ENCODE data around the gene SPPL2B. TPM values are rescaled to one million over a fixed set of nuclear protein-coding genes. Genes with fewer than 3 reads are reported as not detected.

Gene SPPL2B
- total and polyA plus RNA-seq, 9 of the 15 experiments (the other 6 are each of a cell fraction or from before 2014, with no cell fraction given), result 0.20 to 81.2 (median 15.1) TPM

GRCh38 chr19:2342656-2343288 lies 14.3 kb downstream of the SPPL2B start:
- no peak for ATAC-seq
- no TSS peak for BruUV-seq (replicated peaks)
- Histone ChIP-seq H3K4me3 (no peak overlapping the region), H3K9me3 (replicated peaks; ENCODE audit: control insufficient read depth, insufficient read depth, low read depth, low read length) (no peaks in the 10 kb centered on the region), H4K20me1 (replicated peaks; ENCODE audit: control insufficient read depth, insufficient read depth, low read length) (no peaks in the 10 kb centered on the region), H3K79me2 (ENCODE audit: control insufficient read depth, insufficient read depth, low read length) (peaks cover 2% of the 10 kb centered on the region; the same call in 1 of the 3 replicates), H3K4me1 (replicated peaks in 1 of 2; ENCODE audit: control insufficient read depth in 2 of 2, insufficient read depth in 2 of 2, low read length in 2 of 2) (peaks cover 19 to 72% of the 10 kb centered on the region in 2 experiments; a peak in 4 of 5 replicates), H2AFZ (ENCODE audit: low read depth, low read length) (no peak overlapping the region), H3K36me3 (ENCODE audit: control insufficient read depth, insufficient read depth, low read length) (peaks cover 36% of the 10 kb centered on the region; the same call in 1 of the 3 replicates), H3K27me3 (ENCODE audit: control insufficient read depth in 2 of 2, insufficient read depth in 2 of 2, low read length in 2 of 2) (no peaks in the 10 kb centered on the region), H3K4me2 (ENCODE audit: insufficient read depth, low read length) (no peak overlapping the region), H3K9me1 (ENCODE audit: control insufficient read depth, insufficient read depth, low read length) (no peaks in the 10 kb centered on the region), H3K9ac (ENCODE audit: insufficient read depth in 1 of 2, low read depth in 2 of 2, low read length in 2 of 2) (no peak overlapping the region; a peak in 1 of 4 replicates), H3K27ac (ENCODE audit: extremely low read depth, low read depth, low read length) (no peak overlapping the region)
- FAIRE-seq, result no peak
- no peak for DNase-seq (ENCODE audit: extremely low read depth in 1 of 4, low spot score in 3 of 4)
- ChIA-PET POLR2A (no interaction called here), CTCF (ENCODE audit: low intra/inter-chr PET ratio) (no interaction called here)
- 0 out of 2 replicates have a peak, but pooled peaks have one; percentile 36 for TF ChIP-seq RBFOX2 (IDR thresholded peaks at IDR 0.05; ENCODE audit: low read depth, low read length)
- no peak for TF ChIP-seq ZNF57 (CRISPR knock-in tag; IDR thresholded peaks at IDR 0.05)
- intact Hi-C loops (cut with micrococcal nuclease), result no loop called here
- in situ Hi-C loops (cut with MboI), result no loop called here
- 95% methylated on average over 20 of the region's 29 CpGs for WGBS (ENCODE audit: insufficient coverage, low coverage, missing lambda C conversion rate)

DNA sequence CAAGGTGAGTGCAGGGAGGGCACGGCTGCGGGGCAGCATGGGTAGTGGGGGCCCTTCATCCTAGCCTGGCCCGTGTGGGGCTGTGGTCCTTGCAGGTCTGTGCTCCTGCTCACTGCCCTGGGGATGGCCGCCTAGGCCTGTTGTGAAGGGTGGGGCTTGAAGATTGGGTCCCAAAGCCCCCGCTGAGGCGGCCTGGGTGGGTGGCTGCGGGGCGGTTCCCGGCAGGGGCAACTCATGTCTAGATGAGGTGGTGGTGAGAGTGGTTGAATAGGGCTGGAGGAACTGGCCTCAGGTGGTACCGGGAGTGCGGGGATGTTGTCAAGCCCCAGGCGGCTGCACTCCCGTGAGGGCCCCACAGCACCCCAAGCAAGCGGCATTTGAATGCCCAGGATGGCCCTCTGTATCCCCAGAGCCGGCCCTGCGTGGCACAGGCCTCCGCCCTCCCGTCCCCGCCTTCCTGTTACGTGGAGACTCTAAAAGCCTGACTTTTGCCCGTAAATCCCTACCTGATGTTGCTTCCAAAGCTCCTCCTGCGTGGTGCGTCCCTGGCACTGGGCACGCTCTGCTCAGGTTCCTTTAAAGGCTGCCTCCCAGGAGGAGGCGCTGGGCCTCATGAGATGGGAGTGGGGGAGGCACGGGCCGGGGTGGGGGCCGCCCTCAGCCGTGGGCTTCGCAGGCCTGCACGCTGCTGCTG lies 15.0 kb downstream of the SPPL2B start:
- H3K27ac ChIP-seq (ENCODE audit: extremely low read depth, low read depth, low read length), result no peak overlapping the region
- peaks cover 37% of the 10 kb centered on the region; the same call in 2 of the 3 replicates for H3K36me3 ChIP-seq (ENCODE audit: control insufficient read depth, insufficient read depth, low read length)
- H3K9ac ChIP-seq (ENCODE audit: insufficient read depth in 1 of 2, low read depth in 2 of 2, low read length in 2 of 2), result peak overlapping the region in 1 of 2 experiments; percentile 35; a peak in 1 of 4 replicates
- FAIRE-seq, result no peak
- 95% methylated on average over 22 of the region's 31 CpGs for WGBS (ENCODE audit: insufficient coverage, low coverage, missing lambda C conversion rate)
- no peak overlapping the region for H2AFZ ChIP-seq (ENCODE audit: low read depth, low read length)
- in situ Hi-C loops (cut with MboI) (no loop called here), intact Hi-C loops (cut with micrococcal nuclease) (no loop called here)
- H3K27me3 ChIP-seq (ENCODE audit: control insufficient read depth in 2 of 2, insufficient read depth in 2 of 2, low read length in 2 of 2), result no peaks in the 10 kb centered on the region
- no peaks in the 10 kb centered on the region for H3K9me3 ChIP-seq (replicated peaks; ENCODE audit: control insufficient read depth, insufficient read depth, low read depth, low read length)
- ATAC-seq, result no peak
- CTCF ChIA-PET (ENCODE audit: low intra/inter-chr PET ratio), result no interaction called here
- H3K4me1 ChIP-seq (replicated peaks in 1 of 2; ENCODE audit: control insufficient read depth in 2 of 2, insufficient read depth in 2 of 2, low read length in 2 of 2), result peaks cover 19 to 66% of the 10 kb centered on the region in 2 experiments; a peak in 4 of 5 replicates
- H4K20me1 ChIP-seq (replicated peaks; ENCODE audit: control insufficient read depth, insufficient read depth, low read length), result no peaks in the 10 kb centered on the region
- H3K9me1 ChIP-seq (ENCODE audit: control insufficient read depth, insufficient read depth, low read length), result no peaks in the 10 kb centered on the region
- TF ChIP-seq NELFE (IDR thresholded peaks at IDR 0.05; ENCODE audit: insufficient read depth, insufficient read length) (no peak), E2F3 (CRISPR knock-in tag; IDR thresholded peaks at IDR 0.05) (no peak), RBFOX2 (IDR thresholded peaks at IDR 0.05; ENCODE audit: low read depth, low read length) (peak; percentile 24; the same call in 1 of the 2 replicates), POLR2G (IDR thresholded peaks at IDR 0.05; ENCODE audit: low read depth, low read length) (peak; percentile 59; the same call in 1 of the 2 replicates), KDM1A (IDR thresholded peaks at IDR 0.05) (no peak)
- TF ChIP-seq, protein P1, sequence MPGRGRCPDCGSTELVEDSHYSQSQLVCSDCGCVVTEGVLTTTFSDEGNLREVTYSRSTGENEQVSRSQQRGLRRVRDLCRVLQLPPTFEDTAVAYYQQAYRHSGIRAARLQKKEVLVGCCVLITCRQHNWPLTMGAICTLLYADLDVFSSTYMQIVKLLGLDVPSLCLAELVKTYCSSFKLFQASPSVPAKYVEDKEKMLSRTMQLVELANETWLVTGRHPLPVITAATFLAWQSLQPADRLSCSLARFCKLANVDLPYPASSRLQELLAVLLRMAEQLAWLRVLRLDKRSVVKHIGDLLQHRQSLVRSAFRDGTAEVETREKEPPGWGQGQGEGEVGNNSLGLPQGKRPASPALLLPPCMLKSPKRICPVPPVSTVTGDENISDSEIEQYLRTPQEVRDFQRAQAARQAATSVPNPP (IDR thresholded peaks at IDR 0.05; ENCODE audit: borderline replicate concordance, insufficient read depth, insufficient read length), result no peak
- H3K79me2 ChIP-seq (ENCODE audit: control insufficient read depth, insufficient read depth, low read length), result peaks cover 2% of the 10 kb centered on the region; the same call in 1 of the 3 replicates
- no peak overlapping the region for H3K4me3 ChIP-seq
- POLR2A ChIA-PET, result no interaction called here
- no TSS peak for BruUV-seq (replicated peaks)
- H3K4me2 ChIP-seq (ENCODE audit: insufficient read depth, low read length), result no peak overlapping the region
- no peak for DNase-seq (ENCODE audit: extremely low read depth in 1 of 4, low spot score in 3 of 4)

Data from K562 (cell line).